GM18499 (cell line): ENCODE data around the gene SV2B.
A peak's percentile ranks its signal among the peaks of the same experiment; 100 is the strongest.

ENCODE experiments used
- ATAC-seq: cut with Tn5 transposase; IDR thresholded peaks from one replicate; pipeline ENCODE4 v1.9.1; 2021; ENCODE audit warnings: moderate number of reproducible peaks; ENCODE audit not compliant: insufficient read depth, unreplicated experiment

SV2B gene

GRCh38 chr15:91102546-91103330 is 2.7 kb downstream of the SV2B start:
- ATAC-seq: no peak

GRCh38 chr15:91104111-91104510 is 4.1 kb downstream of the SV2B start:
- no peak for ATAC-seq

- ATAC-seq: no peak
These were observed 8.4 kb downstream of the SV2B start for GRCh38 chr15:91108421-91108820.

- no peak for ATAC-seq
These were observed 9.8 kb downstream of the SV2B start for GRCh38 chr15:91109885-91110284.

- no peak for ATAC-seq
These were observed 10.3 kb downstream of the SV2B start for GRCh38 chr15:91110407-91110806.

- ATAC-seq: no peak
These were observed 13.0 kb downstream of the SV2B start for GRCh38 chr15:91113030-91113429.

GRCh38 chr15:91114301-91114700 is 14.2 kb downstream of the SV2B start:
- ATAC-seq: no peak

GRCh38 chr15:91116113-91117067 is 16.3 kb downstream of the SV2B start:
- peak; percentile 98 for ATAC-seq

GRCh38 chr15:91117375-91117774 is 17.3 kb downstream of the SV2B start:
- ATAC-seq: no peak

- no peak for ATAC-seq
These were observed 18.9 kb downstream of the SV2B start for GRCh38 chr15:91118817-91119590.

- no peak for ATAC-seq
These were observed 22.2 kb downstream of the SV2B start for GRCh38 chr15:91122296-91122695.

GRCh38 chr15:91124132-91124531 is 24.1 kb downstream of the SV2B start:
- ATAC-seq: no peak

GRCh38 chr15:91125162-91125561 is 25.1 kb downstream of the SV2B start:
- no peak for ATAC-seq

GRCh38 chr15:91126080-91126479 is 26.0 kb downstream of the SV2B start:
- ATAC-seq: no peak

- ATAC-seq: no peak
These were observed 27.3 kb downstream of the SV2B start for GRCh38 chr15:91127236-91127955.

- no peak for ATAC-seq
These were observed 28.0 kb downstream of the SV2B start for GRCh38 chr15:91128016-91128415.

- ATAC-seq: no peak
These were observed 29.4 kb downstream of the SV2B start for GRCh38 chr15:91129436-91129835.

- ATAC-seq: no peak
These were observed 32.0 kb downstream of the SV2B start for GRCh38 chr15:91132079-91132478.

- no peak for ATAC-seq
These were observed 33.5 kb downstream of the SV2B start for GRCh38 chr15:91133511-91133910.
